GM12878 (cell line): ENCODE measurements around the gene NKD1. TPM values are rescaled to one million over a fixed set of nuclear protein-coding genes. Genes with fewer than 3 reads are reported as not detected.

Experiments
- ATAC-seq: fragments of 200-7000 bp; cut with Tn5 transposase; 3 replicates; pipeline ENCODE4 v1.9.1; 2020; ENCODE audit warnings: mild to moderate bottlenecking, moderate library complexity
- BruUV-seq: library from RNA; stranded (reverse); fragments of 400-500 nt; replicated peaks from 2 replicates; lab custom pipeline; 2021; lab: Mats Ljungman, UMichigan
- CTCF ChIA-PET: fragments of 300-600 bp; sonication (Branson Sonifier 250); formaldehyde crosslinking; extraction: SDS; loops from one replicate; lab custom pipeline; 2021; ENCODE audit warnings: inconsistent platforms; lab: Yijun Ruan, JAX
- POLR2A ChIA-PET: fragments of 350-600 bp; formaldehyde crosslinking; extraction: SDS; loops from one replicate; lab custom pipeline; 2021; ENCODE audit warnings: inconsistent platforms; lab: Charles Lee
- RAD21 ChIA-PET: fragments of 300-600 bp; sonication (Branson Sonifier 250); formaldehyde crosslinking; loops from one replicate; lab custom pipeline; 2023; ENCODE audit warnings: antibody characterized with exemption; ENCODE audit not compliant: unreplicated experiment; lab: Charles Lee
- SMC1A ChIA-PET: fragments of 300-600 bp; sonication (Branson Sonifier 250); formaldehyde crosslinking; loops from one replicate; lab custom pipeline; 2023; ENCODE audit not compliant: unreplicated experiment, uncharacterized antibody; lab: Charles Lee
- DNase-seq: peaks from one replicate; pipeline ENCODE4 v3.0.0-alpha.2; 2011; ENCODE audit warnings: low read depth, low spot score
- FAIRE-seq: peaks from 3 replicates; lab custom pipeline; 2011; peaks lifted over from hg19 to GRCh38; lab: Jason Lieb, UNC
- H2AFZ ChIP-seq: 2 replicates; pipeline ENCODE4 v1.6.0; 2011; ENCODE audit warnings: low read depth, low read length, control low read depth; ENCODE audit not compliant: control insufficient read depth
- H3K27ac ChIP-seq: 2 replicates; pipeline ENCODE4 v1.5.1; 2011; ENCODE audit warnings: control low read depth; ENCODE audit not compliant: control insufficient read depth, insufficient read depth
- H3K27me3 ChIP-seq, 2 experiments: replicated peaks in 1 of 2; 2 replicates each; pipeline versions ENCODE4 v1.6.0 to v1.6.1; 2011; ENCODE audit warnings: low read length in 1 of 2; ENCODE audit not compliant: control insufficient read depth in 2 of 2, insufficient read depth in 2 of 2
- H3K36me3 ChIP-seq, 2 experiments: 2 replicates each; pipeline ENCODE4 v1.5.1; 2011; ENCODE audit warnings: low read length in 1 of 2; ENCODE audit not compliant: control insufficient read depth in 2 of 2, insufficient read depth in 2 of 2
- H3K4me1 ChIP-seq: 2 replicates; pipeline ENCODE4 v1.6.1; 2011; ENCODE audit warnings: mild to moderate bottlenecking, low read length, moderate library complexity, mixed read lengths; ENCODE audit not compliant: control insufficient read depth, insufficient read depth
- H3K4me2 ChIP-seq: 2 replicates; pipeline ENCODE4 v1.6.0; 2011; ENCODE audit warnings: control low read depth; ENCODE audit not compliant: control insufficient read depth, insufficient read depth
- H3K4me3 ChIP-seq: fragments of 200-600 bp; sonication (generic); 2 replicates; pipeline ENCODE4 v1.5.1; 2016
- H3K79me2 ChIP-seq: 2 replicates; pipeline ENCODE4 v1.6.0; 2011; ENCODE audit warnings: low read length; ENCODE audit not compliant: control insufficient read depth, insufficient read depth
- H3K9ac ChIP-seq: 2 replicates; pipeline ENCODE4 v1.8.0; 2011; ENCODE audit warnings: low read length, control low read depth, mixed read lengths; ENCODE audit not compliant: control insufficient read depth, insufficient read depth
- H3K9me3 ChIP-seq: replicated peaks from 3 replicates; pipeline ENCODE4 v1.5.1; 2011; ENCODE audit warnings: mild to moderate bottlenecking, low read length; ENCODE audit not compliant: control insufficient read depth, insufficient read depth
- H4K20me1 ChIP-seq: 2 replicates; pipeline ENCODE4 v1.6.0; 2011; ENCODE audit not compliant: control insufficient read depth, insufficient read depth
- BHLHE40 ChIP-seq, 2 experiments: fragments of 450-650 bp in 1 of 2; IDR thresholded peaks; 2 replicates each; pipeline ENCODE4 v1.6.1; 2011 to 2017; ENCODE audit warnings: low read depth in 2 of 2, borderline replicate concordance in 1 of 2, improper control_type of control experiment in 1 of 2, low read length in 1 of 2, mild to moderate bottlenecking in 1 of 2
- CREB1 ChIP-seq: IDR thresholded peaks from 2 replicates; pipeline ENCODE4 v1.6.1; 2012; ENCODE audit warnings: low read depth, mild to moderate bottlenecking, inconsistent platforms
- CUX1 ChIP-seq: IDR thresholded peaks from 2 replicates; pipeline ENCODE4 v1.6.1; 2012; ENCODE audit warnings: improper control_type of control experiment, low read depth, low read length; ENCODE audit not compliant: insufficient replicate concordance
- HDGF ChIP-seq: fragments of 450-650 bp; IDR thresholded peaks from 2 replicates; pipeline ENCODE4 v1.6.1; 2016; ENCODE audit warnings: antibody characterized with exemption
- MYC ChIP-seq: IDR thresholded peaks from 2 replicates; pipeline ENCODE4 v1.6.1; 2011; ENCODE audit warnings: mild to moderate bottlenecking, low read length, moderate library complexity, inconsistent platforms; ENCODE audit not compliant: insufficient read depth, insufficient replicate concordance, insufficient read length, severe bottlenecking
- NBN ChIP-seq: fragments of 450-650 bp; IDR thresholded peaks from 2 replicates; pipeline ENCODE4 v1.6.1; 2016
- NFXL1 ChIP-seq: fragments of 450-650 bp; IDR thresholded peaks from 2 replicates; pipeline ENCODE4 v1.6.1; 2017; ENCODE audit warnings: antibody characterized with exemption, mild to moderate bottlenecking, borderline replicate concordance
- RB1 ChIP-seq: fragments of 450-650 bp; formaldehyde crosslinking; IDR thresholded peaks from 2 replicates; pipeline ENCODE4 v1.6.1; 2017; ENCODE audit warnings: mild to moderate bottlenecking, borderline replicate concordance
- SREBF1 ChIP-seq: IDR thresholded peaks from 2 replicates; pipeline ENCODE4 v1.6.1; 2012; ENCODE audit warnings: mild to moderate bottlenecking, low read length
- SUZ12 ChIP-seq: fragments of 200-600 bp; sonication (generic); IDR thresholded peaks from one replicate; pipeline ENCODE4 v1.6.1; 2018; ENCODE audit warnings: antibody characterized with exemption, mild to moderate bottlenecking; ENCODE audit not compliant: unreplicated experiment
- TBL1XR1 ChIP-seq: IDR thresholded peaks from 2 replicates; pipeline ENCODE4 v1.6.1; 2012; ENCODE audit warnings: low read depth, low read length, improper control_type of control experiment
- TCF12 ChIP-seq: IDR thresholded peaks from 2 replicates; pipeline ENCODE4 v1.6.1; 2011; ENCODE audit warnings: low read depth, mild to moderate bottlenecking, low read length
- TCF7 ChIP-seq: IDR thresholded peaks from 2 replicates; pipeline ENCODE4 v1.6.1; 2014; ENCODE audit warnings: antibody characterized with exemption, borderline replicate concordance
- WRNIP1 ChIP-seq: IDR thresholded peaks from 2 replicates; pipeline ENCODE4 v1.6.1; 2011; ENCODE audit warnings: low read depth, low read length, improper control_type of control experiment, borderline replicate concordance
- YY1 ChIP-seq: IDR thresholded peaks from 2 replicates; pipeline ENCODE4 v1.6.1; 2011; ENCODE audit warnings: low read depth, mild to moderate bottlenecking, low read length
- ZNF274 ChIP-seq: IDR thresholded peaks from one replicate; pipeline ENCODE4 v1.8.0; 2011; ENCODE audit not compliant: insufficient read length, insufficient read depth
- ZSCAN29 ChIP-seq: fragments of 450-650 bp; IDR thresholded peaks from 2 replicates; pipeline ENCODE4 v1.6.1; 2017; ENCODE audit warnings: mild to moderate bottlenecking, moderate library complexity
- ZZZ3 ChIP-seq: IDR thresholded peaks from 2 replicates; pipeline ENCODE4 v1.6.1; 2011; ENCODE audit warnings: low read depth; ENCODE audit not compliant: control insufficient read depth, insufficient read length
- WGBS: methylation state at CpG from one replicate; pipeline ENCODE4 v1.1.6; 2016; ENCODE audit warnings: low lambda C conversion rate; ENCODE audit not compliant: insufficient replicate concordance, insufficient coverage; ENCODE audit errors: missing lambda C conversion rate; 5-methylcytosine and 5-hydroxymethylcytosine counted together
- in situ Hi-C: fragments of 300-500 bp; cut with MboI; formaldehyde crosslinking; loops from 9 replicates; pipeline ENCODE4 v1.14.3; 2018; ENCODE audit warnings: mixed read lengths
- intact Hi-C: fragments of 100-400 bp; cut with micrococcal nuclease; formaldehyde crosslinking; loops from one replicate; pipeline ENCODE4 v1.14.2; 2022; ENCODE audit not compliant: unreplicated experiment
- polyA plus RNA-seq, 11 experiments: library from polyadenylated mRNA; depleted of rRNA in 4 of 11; unstranded in 6 of 11; stranded (reverse) in 5 of 11; fragments of >200 nt; fragmentation: Nextera tagmentation in 4 of 11; fragmentation: Illumina TruSeq in 1 of 11; extraction: Ambion mirVana in 4 of 11; extraction: Trizol in 1 of 11; gene quantifications; 1 replicate in 1 of 11; 2 replicates in 10 of 11; pipeline versions ENCODE4 v1.2.1 to v1.2.3, GENCODE V29; 2011 to 2016; ENCODE audit warnings: inconsistent platforms in 2 of 11, missing spikeins in 2 of 11, low read depth in 1 of 11
- total RNA-seq, 4 experiments: library from RNA; depleted of rRNA in 3 of 4; stranded (reverse); fragments of >200 nt in 3 of 4; fragmentation: Illumina TruSeq in 1 of 4; extraction: Trizol in 1 of 4; gene quantifications; 2 replicates each; pipeline versions ENCODE4 v1.2.1 to v1.2.3, GENCODE V29; 2013 to 2021
- TF ChIP-seq, protein P1 (sequence below): fragments of 150-350 bp; IDR thresholded peaks from 2 replicates; pipeline ENCODE4 v1.6.1; 2014; ENCODE audit warnings: mild to moderate bottlenecking, low read depth, low read length

NKD1 gene
- total and polyA plus RNA-seq, 10 of the 15 experiments (the other 5 are each of a cell fraction or from before 2014, with no cell fraction given) = under 0.01 to 0.49 (median 0.04) TPM; not detected in 2

- ChIA-PET CTCF (interaction anchor here (0.8 to 1.6 kb wide), 7 partner anchors 101 to 397 kb away, joined by 3 to 9 read pairs (median 4); no protein-coding TSS in a partner anchor), SMC1A (interaction anchor here (0.7 to 1.0 kb wide), 2 partner anchors 17 to 22 kb away, joined by 3 to 4 read pairs; no protein-coding TSS in a partner anchor), POLR2A (interaction anchor here (0.6 kb wide), 1 partner anchor 287 kb away, joined by 6 read pairs; no protein-coding TSS in a partner anchor), RAD21 (interaction anchor here (0.9 to 1.2 kb wide), 5 partner anchors 22 to 621 kb away, joined by 3 to 6 read pairs (median 3); partner anchors contain the start of gene CNEP1R1)
- Histone ChIP-seq H4K20me1 (no peaks in the 10 kb centered on the region), H3K27ac (no peak overlapping the region), H3K9ac (no peak overlapping the region), H3K9me3 (no peaks in the 10 kb centered on the region), H3K36me3 (no peaks in the 10 kb centered on the region), H3K79me2 (no peaks in the 10 kb centered on the region), H2AFZ (no peak overlapping the region), H3K4me2 (no peak overlapping the region), H3K4me1 (no peaks in the 10 kb centered on the region), H3K27me3 (no peaks in the 10 kb centered on the region; a peak in 2 of 4 replicates), H3K4me3 (no peak overlapping the region)
- no peak for ATAC-seq
- FAIRE-seq = no peak
- intact Hi-C loops = no loop called here
- TF ChIP-seq ZNF274 (no peak), CREB1 (no peak), SREBF1 (no peak), CUX1 (no peak), TCF12 (no peak), BHLHE40 (IDR thresholded peaks at IDR 0.05; ENCODE audit: borderline replicate concordance in 1 of 2, low read depth in 2 of 2, low read length in 1 of 2) (no peak), ZSCAN29 (no peak), HDGF (no peak), ZZZ3 (no peak), WRNIP1 (no peak), NFXL1 (no peak), TBL1XR1 (no peak), YY1 (no peak), SUZ12 (no peak), MYC (no peak), RB1 (no peak), TCF7 (no peak), NBN (no peak)
- TF ChIP-seq, protein P1, sequence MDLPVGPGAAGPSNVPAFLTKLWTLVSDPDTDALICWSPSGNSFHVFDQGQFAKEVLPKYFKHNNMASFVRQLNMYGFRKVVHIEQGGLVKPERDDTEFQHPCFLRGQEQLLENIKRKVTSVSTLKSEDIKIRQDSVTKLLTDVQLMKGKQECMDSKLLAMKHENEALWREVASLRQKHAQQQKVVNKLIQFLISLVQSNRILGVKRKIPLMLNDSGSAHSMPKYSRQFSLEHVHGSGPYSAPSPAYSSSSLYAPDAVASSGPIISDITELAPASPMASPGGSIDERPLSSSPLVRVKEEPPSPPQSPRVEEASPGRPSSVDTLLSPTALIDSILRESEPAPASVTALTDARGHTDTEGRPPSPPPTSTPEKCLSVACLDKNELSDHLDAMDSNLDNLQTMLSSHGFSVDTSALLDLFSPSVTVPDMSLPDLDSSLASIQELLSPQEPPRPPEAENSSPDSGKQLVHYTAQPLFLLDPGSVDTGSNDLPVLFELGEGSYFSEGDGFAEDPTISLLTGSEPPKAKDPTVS = no peak
- no peak for DNase-seq
- WGBS = 65% methylated on average over 16 of the region's 20 CpGs
- no TSS peak for BruUV-seq
- in situ Hi-C loops = no loop called here
Measured at GRCh38 chr16:50645563-50646220, 97.5 kb downstream of the NKD1 start.
